HG03521 (cell line): Measurements from ENCODE around the gene CDH23.

ENCODE experiments used
- ATAC-seq: cut with Tn5 transposase; IDR thresholded peaks from one replicate; pipeline ENCODE4 v1.9.1; 2021; ENCODE audit warnings: mild to moderate bottlenecking, moderate library complexity; ENCODE audit not compliant: unreplicated experiment

Gene CDH23

GRCh38 chr10:71577345-71577744 lies 180.6 kb downstream of the CDH23 start:
- ATAC-seq: no peak

- no peak for ATAC-seq
Measured at GRCh38 chr10:71578069-71578468, 181.3 kb downstream of the CDH23 start.

- ATAC-seq: no peak
Measured at GRCh38 chr10:71579668-71580067, 182.9 kb downstream of the CDH23 start.

- ATAC-seq: no peak
Measured at GRCh38 chr10:71580415-71580814, 183.7 kb downstream of the CDH23 start.

- ATAC-seq: no peak
Measured at GRCh38 chr10:71580926-71581325, 184.2 kb downstream of the CDH23 start.

GRCh38 chr10:71581376-71581775 lies 184.7 kb downstream of the CDH23 start:
- ATAC-seq: no peak

- ATAC-seq: no peak
Measured at GRCh38 chr10:71582019-71582418, 185.3 kb downstream of the CDH23 start.

- ATAC-seq: no peak
Measured at GRCh38 chr10:71582506-71583475, 186.1 kb downstream of the CDH23 start.

GRCh38 chr10:71584461-71584860 lies 187.7 kb downstream of the CDH23 start:
- ATAC-seq: no peak

GRCh38 chr10:71584902-71585563 lies 188.3 kb downstream of the CDH23 start:
- no peak for ATAC-seq

GRCh38 chr10:71585564-71586290 lies 189.0 kb downstream of the CDH23 start:
- no peak for ATAC-seq

- no peak for ATAC-seq
Measured at GRCh38 chr10:71587941-71588573, 191.3 kb downstream of the CDH23 start.

- ATAC-seq: no peak
Measured at GRCh38 chr10:71588685-71589084, 192.0 kb downstream of the CDH23 start.

- ATAC-seq: no peak
Measured at GRCh38 chr10:71589617-71590551, 193.2 kb downstream of the CDH23 start.

- ATAC-seq: no peak
Measured at GRCh38 chr10:71590781-71591350, 194.1 kb downstream of the CDH23 start.

- ATAC-seq: no peak
Measured at GRCh38 chr10:71594934-71595571, 198.3 kb downstream of the CDH23 start.

GRCh38 chr10:71595649-71596048 lies 198.9 kb downstream of the CDH23 start:
- ATAC-seq: no peak

GRCh38 chr10:71596127-71596526 lies 199.4 kb downstream of the CDH23 start:
- ATAC-seq: no peak

- ATAC-seq: no peak
Measured at GRCh38 chr10:71596759-71597158, 200.0 kb downstream of the CDH23 start.
